Aorta (tissue), 5 donors: ENCODE data around the gene SMPD3. TPM values are rescaled to one million over a fixed set of nuclear protein-coding genes. Genes with fewer than 3 reads are reported as not detected.

Experiments
- ATAC-seq: fragments of 200-7000 bp; cut with Tn5 transposase; one replicate; pipeline ENCODE4 v1.9.1; 2022; ENCODE audit warnings: moderate library complexity; ENCODE audit not compliant: low FRiP score
- DNase-seq, 2 donors: peaks; one replicate each; pipeline ENCODE4 v3.0.0-alpha.2; 2020
- H3K27ac ChIP-seq, 2 donors: one replicate each; pipeline ENCODE4 v1.5.1; 2013; ENCODE audit warnings: low read length in 2 of 2, mild to moderate bottlenecking in 2 of 2, moderate library complexity in 2 of 2, control low read depth in 1 of 2, inconsistent platforms in 1 of 2, low read depth in 1 of 2
- H3K27me3 ChIP-seq, 2 donors: one replicate each; pipeline ENCODE4 v1.6.1; 2013; ENCODE audit warnings: control low read depth in 1 of 2, low read length in 1 of 2, mild to moderate bottlenecking in 1 of 2, moderate library complexity in 1 of 2; ENCODE audit not compliant: insufficient read depth in 2 of 2, control insufficient read depth in 1 of 2
- H3K36me3 ChIP-seq, 2 donors: one replicate each; pipeline ENCODE4 v1.6.1; 2013; ENCODE audit warnings: control low read depth in 1 of 2, low read length in 1 of 2, mild to moderate bottlenecking in 1 of 2; ENCODE audit not compliant: insufficient read depth in 2 of 2, control insufficient read depth in 1 of 2
- H3K4me1 ChIP-seq, 2 donors: one replicate each; pipeline ENCODE4 v1.6.1; 2013; ENCODE audit warnings: low read length in 2 of 2, control low read depth in 1 of 2, mild to moderate bottlenecking in 1 of 2, moderate library complexity in 1 of 2; ENCODE audit not compliant: insufficient read depth in 2 of 2, control insufficient read depth in 1 of 2
- H3K4me3 ChIP-seq, 2 donors: one replicate each; pipeline ENCODE4 v1.5.1; 2013; ENCODE audit warnings: low read length in 2 of 2, control low read depth in 1 of 2, mild to moderate bottlenecking in 1 of 2
- H3K9me3 ChIP-seq: one replicate; pipeline ENCODE4 v1.6.1; 2013; ENCODE audit warnings: mild to moderate bottlenecking, low read length; ENCODE audit not compliant: control insufficient read depth
- WGBS, 2 donors: extraction: QIAGEN DNeasy Blood & Tissue Kit; methylation state at CpG; one replicate each; pipeline ENCODE4 v1.1.7; 2013; 5-methylcytosine and 5-hydroxymethylcytosine counted together
- intact Hi-C, 2 donors: fragments of 100-400 bp; cut with DNase I; formaldehyde crosslinking; loops; one replicate each; pipeline versions ENCODE4 v1.14.2 to v1.15.0; 2022
- polyA plus RNA-seq, 2 donors: library from polyadenylated mRNA; stranded (reverse); fragments of 200-250 nt; gene quantifications; one replicate each; pipeline ENCODE4 v1.2.3, GENCODE V29; 2013
- total RNA-seq, 2 donors: library from RNA; stranded (reverse); fragmentation: NEBNext Ultra II Directional; extraction: Animal tissue kit (Norgen Biotek cat#: 25700); gene quantifications; one replicate each; pipeline ENCODE4 v1.2.1, GENCODE V29; 2021
- donor health status: healthy with polysubstance abuse.
- donor health status: Bipolar disorder and iron deficiency.
- donor health status: DM: no; HTN: no; CAD: no.
- donor health status: DM: no; HTN: no; CAD: no.
- donor health status: DM: yes; HTN: yes; CAD: no.

Gene SMPD3
- total and polyA plus RNA-seq, 4 donors, result 0.29 to 7.5 (median 1.1) TPM; not detected in 1

- H3K27ac ChIP-seq, result no peak overlapping the region
- 86 to 88% methylated on average over 32 of the region's 32 CpGs for WGBS, 2 donors
- H3K4me1 ChIP-seq, result no peaks in the 10 kb centered on the region
- no peak overlapping the region for H3K4me3 ChIP-seq
- ATAC-seq (no peak), DNase-seq (peak in 1 of 2 donors; percentile 49)
- no peaks in the 10 kb centered on the region for H3K9me3 ChIP-seq
- intact Hi-C loops, result no loop called here
- H3K36me3 ChIP-seq, result no peaks in the 10 kb centered on the region
- H3K27me3 ChIP-seq, result no peaks in the 10 kb centered on the region
Observed at GRCh38 chr16:68370581-68371275, 77.6 kb downstream of the SMPD3 start.

- Histone ChIP-seq H3K27me3 (no peaks in the 10 kb centered on the region), H3K9me3 (no peaks in the 10 kb centered on the region), H3K27ac (no peak overlapping the region), H3K4me1 (no peaks in the 10 kb centered on the region), H3K4me3 (no peak overlapping the region), H3K36me3 (no peaks in the 10 kb centered on the region)
- intact Hi-C loops, result no loop called here
- ATAC-seq (no peak), DNase-seq (peak in 1 of 2 donors; percentile 45)
- whole genome bisulfite sequencing, 2 donors, result 86 to 90% methylated on average over 23 of the region's 23 CpGs
Observed at GRCh38 chr16:68369697-68370580, 78.4 kb downstream of the SMPD3 start.

- Histone ChIP-seq H3K4me3 (no peak overlapping the region), H3K4me1 (no peaks in the 10 kb centered on the region), H3K36me3 (no peaks in the 10 kb centered on the region), H3K27me3 (no peaks in the 10 kb centered on the region), H3K27ac (no peak overlapping the region), H3K9me3 (no peaks in the 10 kb centered on the region)
- intact Hi-C loops, result no loop called here
- peak in 1 of 2 donors; percentile 25 for DNase-seq
- ATAC-seq, result no peak
- 60 to 72% methylated on average over 4 of the region's 4 CpGs for WGBS, 2 donors
Observed at GRCh38 chr16:68369168-68369567, 79.1 kb downstream of the SMPD3 start.

GRCh38 chr16:68368301-68368888, 79.9 kb downstream of the SMPD3 start:
- ATAC-seq, result no peak
- 81 to 83% methylated on average over 12 of the region's 12 CpGs for WGBS, 2 donors

GRCh38 chr16:68367891-68368290, 80.4 kb downstream of the SMPD3 start:
- Histone ChIP-seq H3K4me1 (no peaks in the 10 kb centered on the region), H3K9me3 (no peaks in the 10 kb centered on the region), H3K27me3 (no peaks in the 10 kb centered on the region), H3K36me3 (no peaks in the 10 kb centered on the region), H3K4me3 (no peak overlapping the region), H3K27ac (no peak overlapping the region)
- intact Hi-C loops, result no loop called here
- 78% methylated on average over 14 of the region's 14 CpGs for WGBS, 2 donors
- ATAC-seq, result no peak
- no peak for DNase-seq

More at GRCh38 chr16:68368301-68368888, 79.9 kb downstream of the SMPD3 start:
- no peak for DNase-seq
- intact Hi-C loops, result no loop called here
- Histone ChIP-seq H3K27me3 (no peaks in the 10 kb centered on the region), H3K36me3 (no peaks in the 10 kb centered on the region), H3K9me3 (no peaks in the 10 kb centered on the region), H3K4me3 (no peak overlapping the region), H3K4me1 (no peaks in the 10 kb centered on the region), H3K27ac (no peak overlapping the region)

- Histone ChIP-seq H3K27ac (no peak overlapping the region), H3K27me3 (no peaks in the 10 kb centered on the region), H3K36me3 (no peaks in the 10 kb centered on the region), H3K4me3 (no peak overlapping the region), H3K9me3 (no peaks in the 10 kb centered on the region), H3K4me1 (no peaks in the 10 kb centered on the region)
- ATAC-seq (no peak), DNase-seq (no peak)
- intact Hi-C loops, result no loop called here
- 68% methylated on average over 20 of the region's 20 CpGs for WGBS, 2 donors
Observed at GRCh38 chr16:68367440-68367839, 80.9 kb downstream of the SMPD3 start.

- WGBS, 2 donors, result 28 to 34% methylated on average over 13 of the region's 13 CpGs
- Histone ChIP-seq H3K4me3 (no peak overlapping the region), H3K27me3 (no peaks in the 10 kb centered on the region), H3K9me3 (no peaks in the 10 kb centered on the region), H3K36me3 (no peaks in the 10 kb centered on the region), H3K27ac (no peak overlapping the region), H3K4me1 (no peaks in the 10 kb centered on the region)
- intact Hi-C loops, result no loop called here
- no peak for ATAC-seq
- no peak for DNase-seq
Observed at GRCh38 chr16:68367030-68367429, 81.3 kb downstream of the SMPD3 start.

GRCh38 chr16:68366062-68366461, 82.2 kb downstream of the SMPD3 start:
- H3K4me1 ChIP-seq, result no peaks in the 10 kb centered on the region
- H3K9me3 ChIP-seq, result no peaks in the 10 kb centered on the region
- DNase-seq (no peak), ATAC-seq (no peak)
- no peak overlapping the region for H3K27ac ChIP-seq
- no peaks in the 10 kb centered on the region for H3K36me3 ChIP-seq
- intact Hi-C loops, result no loop called here
- WGBS, 2 donors, result 55 to 59% methylated on average over 8 of the region's 8 CpGs
- no peak overlapping the region for H3K4me3 ChIP-seq
- no peaks in the 10 kb centered on the region for H3K27me3 ChIP-seq
